Measurements from ENCODE around the gene FBXO42.
A peak's percentile ranks its signal among the peaks of the same experiment; 100 is the strongest.
"Not testable (repeated sequence)": the region's sequence is repeated elsewhere in the genome, so short reads cannot be mapped to it uniquely, and the experiment has no call there.

Gene FBXO42

DNA sequence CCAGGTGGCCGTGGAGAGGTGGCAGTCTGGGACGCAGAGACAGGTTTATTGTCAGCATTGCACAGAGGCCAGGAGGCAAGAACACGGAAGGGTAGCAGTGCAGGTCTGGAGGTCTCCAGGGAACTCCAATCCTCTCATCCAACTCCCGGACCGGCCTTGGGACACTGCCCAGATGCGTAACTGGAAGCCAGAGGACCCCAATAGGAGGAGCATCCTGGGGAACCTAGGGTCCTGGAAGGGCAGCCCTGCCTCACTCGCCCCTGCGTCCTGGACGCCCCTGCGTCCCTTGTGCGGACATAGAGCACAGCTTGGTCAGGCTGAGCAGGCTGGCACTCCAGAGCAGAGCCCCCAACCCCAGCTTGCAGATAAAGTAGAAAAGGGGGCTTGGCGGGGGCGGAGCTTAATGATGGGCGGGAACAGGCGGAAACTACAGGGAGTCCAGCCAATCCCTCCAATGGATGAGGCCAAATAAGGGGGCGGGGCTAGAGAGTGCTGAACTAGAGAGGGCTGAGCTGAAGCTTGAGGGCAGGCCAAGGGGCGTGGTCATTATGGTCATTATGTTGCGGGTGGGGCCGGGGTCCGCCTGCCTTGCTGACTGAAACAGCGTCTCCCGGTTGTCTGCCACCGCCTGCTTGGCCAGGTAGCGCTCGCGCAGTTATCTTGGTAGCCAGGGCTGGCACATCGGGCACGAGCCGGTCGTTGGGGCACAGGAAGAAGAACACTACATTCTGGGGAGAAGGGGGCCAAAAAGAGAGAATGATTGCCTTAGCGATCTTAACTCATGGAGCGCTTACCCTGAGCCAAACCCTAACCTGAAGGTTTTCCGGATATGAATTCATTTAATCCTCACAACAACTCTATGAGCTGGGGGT is 136.2 kb downstream of the FBXO42 start:
- DNase-seq: peak; percentile 100

- not testable (repeated sequence) for DNase-seq
Observed at GRCh38 chr1:16215240-16215639, 137.0 kb downstream of the FBXO42 start.

- not testable (repeated sequence) for DNase-seq
Observed at GRCh38 chr1:16213544-16213943, 138.7 kb downstream of the FBXO42 start.

DNA sequence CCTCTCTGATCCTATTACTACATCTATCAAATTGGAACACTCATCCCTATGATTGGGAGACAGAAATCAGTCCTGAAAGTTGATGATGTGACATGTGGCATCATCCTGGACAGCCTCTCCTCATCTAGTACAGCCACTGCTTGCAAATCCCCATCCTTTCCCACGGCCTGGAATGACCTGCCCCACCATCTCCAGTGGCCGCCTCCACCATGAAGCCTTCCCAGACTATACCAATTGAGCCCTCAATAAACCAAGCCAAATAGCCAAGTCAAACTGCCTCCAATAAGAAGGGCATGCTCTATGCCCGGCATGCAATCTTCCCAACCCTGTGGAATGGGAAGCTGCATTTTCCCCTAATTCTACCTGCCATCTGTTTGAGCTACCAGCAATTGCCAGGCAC is 139.3 kb downstream of the FBXO42 start:
- no peak for DNase-seq

- DNase-seq: no peak
Observed at GRCh38 chr1:16212251-16212961, 139.9 kb downstream of the FBXO42 start, which contains the start of gene ARHGEF19. ARHGEF19 (minus strand) TSS chr1:16212652; CDS start chr1:16209054, 3,598 bp downstream.

DNA sequence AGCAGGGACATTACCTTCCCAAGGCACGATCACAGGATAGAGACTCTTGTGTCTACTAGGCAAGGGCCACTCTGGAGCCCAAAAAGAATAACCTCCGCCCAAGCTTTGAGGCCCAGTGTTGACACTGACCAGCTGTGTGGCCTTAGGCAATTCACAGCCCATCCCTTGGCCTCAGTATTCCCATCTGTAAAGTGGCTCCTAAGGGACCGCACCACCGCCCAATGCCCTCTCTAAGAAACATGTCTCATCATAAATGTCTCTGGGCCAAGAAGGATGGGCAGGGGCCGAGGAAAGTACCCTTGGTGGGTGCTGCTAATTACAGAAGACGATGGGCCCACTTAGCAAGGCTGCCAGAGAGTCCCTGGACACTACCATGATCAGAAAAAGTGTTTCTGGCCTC is 140.5 kb downstream of the FBXO42 start:
- DNase-seq: no peak

- DNase-seq: no peak
Observed at GRCh38 chr1:16210581-16210980, 141.7 kb downstream of the FBXO42 start.

- DNase-seq: no peak
Observed at GRCh38 chr1:16209847-16210407, 142.4 kb downstream of the FBXO42 start.

DNA sequence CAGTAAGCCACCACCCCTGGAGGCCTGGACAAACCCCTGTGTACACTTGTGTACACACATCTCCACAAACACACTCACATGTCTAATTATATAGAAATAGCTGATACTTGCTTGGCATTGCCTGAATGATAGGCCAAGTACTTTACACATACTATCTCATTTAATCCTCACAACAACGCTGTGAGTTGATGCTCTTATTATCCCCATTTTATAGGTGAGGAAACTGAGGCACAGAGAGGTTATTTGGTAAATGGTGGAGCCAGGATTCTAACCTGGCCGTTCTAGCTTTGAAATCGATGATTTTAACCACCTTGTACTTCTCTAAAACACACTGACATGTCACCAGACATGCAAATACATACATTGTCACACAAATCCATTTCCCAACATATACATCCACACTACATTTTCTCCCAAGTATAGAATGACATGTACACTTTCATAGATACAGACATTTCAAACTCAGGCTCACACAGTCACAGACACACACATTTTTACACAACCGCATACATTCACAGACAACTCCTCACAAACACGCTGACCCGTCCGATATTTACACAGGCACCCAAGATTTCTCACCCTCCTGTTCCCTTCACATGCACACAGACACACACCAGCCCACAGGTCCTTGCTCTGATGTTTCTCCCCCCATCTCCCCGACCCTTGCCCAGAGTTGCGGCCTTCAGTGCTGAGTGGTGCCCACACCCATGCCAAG is 143.0 kb downstream of the FBXO42 start:
- DNase-seq: no peak

DNA sequence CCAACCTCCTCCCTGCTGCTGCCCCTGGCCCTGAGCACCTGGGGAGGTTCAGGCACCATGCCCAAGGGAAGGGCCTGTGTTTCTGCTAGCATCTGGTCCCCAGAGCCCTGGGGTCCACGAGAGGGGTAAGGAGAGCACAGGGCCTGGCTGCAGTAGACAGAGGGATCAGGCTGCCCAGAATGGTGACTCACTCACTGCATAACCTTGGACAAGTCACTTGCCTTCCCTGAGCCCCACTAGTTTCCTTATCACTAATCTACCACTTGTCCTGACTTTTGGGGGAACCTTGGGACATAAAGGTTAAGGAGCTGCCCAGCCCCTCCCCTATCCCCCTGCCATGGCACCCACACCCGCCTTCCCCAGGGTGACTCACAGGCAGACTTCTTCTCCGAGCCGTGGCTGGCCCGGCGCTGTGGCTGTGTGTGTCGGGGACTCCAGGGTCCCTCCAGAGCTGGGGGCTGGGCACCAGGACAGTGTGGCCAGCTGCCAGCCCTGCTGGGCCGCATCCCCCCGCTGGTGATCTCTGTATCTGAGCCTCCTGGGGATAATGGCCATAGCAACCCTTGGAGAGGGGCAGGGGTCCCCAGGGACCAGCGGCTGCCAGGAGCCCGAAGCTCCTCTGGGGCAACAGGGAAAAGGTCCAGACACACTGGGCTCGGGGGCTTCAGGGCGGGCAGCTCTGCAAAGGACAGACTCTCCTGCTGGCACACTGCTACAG is 143.9 kb downstream of the FBXO42 start:
- DNase-seq: peak; percentile 19

DNA sequence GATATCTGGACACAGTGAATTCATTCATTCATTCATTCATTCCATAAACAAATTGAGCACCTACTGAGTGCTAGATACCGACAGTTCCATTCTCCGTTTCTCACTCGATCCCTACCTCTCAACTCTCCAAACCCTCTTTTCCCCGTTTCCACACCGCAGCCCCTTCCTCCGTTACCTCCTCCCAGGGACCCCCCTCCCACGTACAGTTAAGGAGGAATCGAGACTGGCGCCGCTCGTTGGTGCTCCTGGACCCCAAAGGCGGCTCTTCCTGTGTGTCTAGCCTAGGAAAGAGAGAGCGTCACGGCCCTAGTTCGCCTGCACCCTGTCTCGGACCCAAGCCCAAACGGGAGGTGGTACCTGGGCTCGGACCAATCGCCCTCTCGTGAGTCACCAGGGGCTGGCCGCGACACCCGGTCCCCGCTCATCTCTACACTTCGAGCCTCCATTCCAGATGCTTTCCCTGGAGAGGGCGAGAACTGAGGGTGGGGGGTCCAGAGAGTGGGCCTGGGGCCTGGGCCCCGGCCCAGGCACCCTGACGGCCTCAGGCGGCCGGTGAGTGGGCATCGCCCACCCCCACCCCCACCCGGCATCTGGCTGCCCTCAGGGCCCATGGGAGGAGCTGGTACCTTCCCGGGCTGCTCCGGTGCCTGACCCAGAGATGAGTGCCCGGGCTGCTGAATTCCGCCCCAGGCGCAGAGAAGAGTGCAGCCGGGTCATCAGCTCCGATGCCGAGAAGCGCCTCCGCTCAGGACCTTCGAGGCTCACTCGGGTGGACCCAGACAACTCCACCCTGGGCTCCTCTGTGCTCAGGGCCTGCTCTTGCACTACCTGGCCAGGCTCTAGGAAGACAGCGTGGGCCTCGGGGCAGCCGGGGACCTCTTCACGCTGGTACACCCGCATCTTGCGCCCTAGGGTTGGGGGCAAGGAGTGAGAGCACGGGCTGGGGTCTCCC is 144.7 kb downstream of the FBXO42 start:
- DNase-seq: peak; percentile 56

DNA sequence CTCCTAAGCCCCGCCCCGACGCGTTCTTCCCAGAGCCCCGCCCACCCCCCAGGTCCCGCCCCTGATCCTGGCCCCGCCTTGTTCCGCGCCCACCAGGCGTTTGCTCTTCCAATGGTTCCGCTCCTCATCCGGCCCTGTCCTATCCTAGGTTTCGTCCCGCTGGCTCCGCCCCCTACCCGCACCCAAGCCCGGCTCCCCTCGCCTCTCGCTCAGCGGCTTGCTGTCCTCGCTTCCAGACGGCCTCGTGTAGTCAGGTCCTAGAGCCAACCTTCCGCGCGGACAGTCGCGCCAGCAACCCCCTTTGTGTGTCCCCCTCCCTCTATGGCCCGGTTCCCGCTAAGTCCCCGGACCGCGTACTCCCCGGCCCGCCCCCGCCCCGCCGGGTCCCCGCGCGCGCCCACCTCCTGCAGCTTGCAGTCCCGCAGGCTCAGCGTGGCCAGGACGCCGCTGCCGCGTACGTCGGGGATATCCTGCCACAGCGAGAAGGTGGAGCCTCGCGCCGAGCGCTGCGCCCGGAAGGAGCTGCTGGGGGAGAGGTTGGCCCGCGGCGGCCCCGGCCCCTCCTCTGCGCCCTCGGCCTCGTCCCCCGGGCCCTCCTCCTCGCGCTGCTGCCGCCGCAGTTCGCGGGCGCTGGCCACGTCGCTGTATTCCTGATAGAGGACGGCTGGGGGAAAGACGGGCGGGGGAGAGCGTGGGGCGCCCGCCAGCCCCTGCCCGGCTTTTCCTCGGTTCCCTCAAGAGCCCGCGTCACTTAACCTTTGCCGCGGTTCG is 145.5 kb downstream of the FBXO42 start:
- peak; percentile 99 for DNase-seq

- DNase-seq: no peak
Observed at GRCh38 chr1:16205891-16206546, 146.3 kb downstream of the FBXO42 start.

GRCh38 chr1:16205334-16205671 is 147.0 kb downstream of the FBXO42 start:
- peak; percentile 48 for DNase-seq

DNA sequence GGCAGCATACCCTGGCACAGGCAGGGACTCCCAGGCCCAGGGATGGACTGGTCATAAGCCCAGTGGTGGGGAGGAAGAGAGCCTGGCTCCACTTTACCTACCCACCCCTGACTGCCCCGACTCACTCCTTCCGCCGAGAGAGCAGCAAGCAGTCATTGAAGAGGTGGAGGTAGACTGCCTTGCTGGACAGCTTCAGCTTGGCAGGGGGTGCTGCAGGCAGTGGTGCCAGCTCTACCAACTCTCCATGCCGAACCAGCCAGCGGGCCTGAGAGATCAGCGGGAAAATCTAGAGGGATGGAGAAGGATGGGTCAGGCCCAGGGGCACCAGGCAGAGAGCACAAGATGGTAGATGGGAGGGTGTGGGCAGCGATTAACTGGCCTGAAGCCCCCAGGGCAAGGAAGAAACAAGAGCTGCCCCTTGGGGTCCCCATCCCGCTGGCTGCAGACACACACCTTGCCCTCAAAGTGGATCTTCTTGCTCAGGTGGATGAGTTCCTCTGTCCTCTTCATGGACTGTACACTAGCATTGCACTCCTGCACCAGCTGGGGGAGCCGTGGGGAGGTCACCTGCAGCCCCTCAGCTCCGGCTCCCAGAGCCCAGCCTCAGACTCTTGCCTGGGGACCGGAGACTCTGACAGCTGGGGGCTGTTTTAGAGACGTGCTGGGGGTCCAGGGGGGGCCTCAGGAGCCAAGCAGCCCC is 147.5 kb downstream of the FBXO42 start:
- peak; percentile 73 for DNase-seq

DNA sequence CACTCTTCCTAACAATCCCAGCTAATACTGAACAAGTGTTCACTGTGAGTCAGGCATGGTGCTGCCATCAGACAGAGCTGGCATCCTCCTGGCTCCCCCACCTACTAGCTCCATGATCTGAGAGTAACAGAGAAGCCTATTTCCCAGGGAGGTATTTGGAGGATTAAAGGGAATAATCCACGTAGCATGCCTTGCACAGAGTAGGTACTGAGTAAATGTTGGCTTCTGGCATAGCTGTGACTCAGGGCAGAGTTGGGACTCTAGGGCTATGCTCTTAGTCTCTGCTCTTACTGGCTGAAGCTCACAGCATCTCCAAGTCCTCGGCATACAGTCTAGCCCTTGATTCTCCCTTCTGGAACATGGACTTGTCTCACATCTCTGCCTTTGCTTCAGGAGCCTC is 148.1 kb downstream of the FBXO42 start:
- DNase-seq: peak; percentile 39

- no peak for DNase-seq
Observed at GRCh38 chr1:16203550-16203949, 148.7 kb downstream of the FBXO42 start.

GRCh38 chr1:16202281-16203210 is 149.7 kb downstream of the FBXO42 start:
- no peak for DNase-seq

Measured in NCI-H82 (cell line).